Endothelial cell of umbilical vein (primary cell): ENCODE results near the gene RAI2. TPM values are rescaled to one million over a fixed set of nuclear protein-coding genes. Genes with fewer than 3 reads are reported as not detected.

Experiments
- BruUV-seq: library from RNA; stranded (reverse); fragments of 400-500 nt; replicated peaks from 2 replicates; lab custom pipeline; 2021; lab: Mats Ljungman, UMichigan
- CTCF ChIA-PET: fragments of 300-600, 350-600 bp; sonication (Branson Sonifier 250); formaldehyde crosslinking; loops from one replicate; lab custom pipeline; 2021; ENCODE audit warnings: antibody characterized with exemption, inconsistent platforms; lab: Charles Lee
- POLR2A ChIA-PET: fragments of 300-600, 350-600 bp; sonication (Branson Sonifier 250); formaldehyde crosslinking; loops from one replicate; lab custom pipeline; 2021; ENCODE audit warnings: antibody characterized with exemption, inconsistent platforms; lab: Charles Lee
- DNase-seq: peaks from one replicate; pipeline ENCODE4 v3.0.0-alpha.2; 2011; ENCODE audit warnings: low read depth, low spot score
- FAIRE-seq: peaks from 2 replicates; lab custom pipeline; 2011; peaks lifted over from hg19 to GRCh38; lab: Jason Lieb, UNC
- H2AFZ ChIP-seq: 2 replicates; pipeline ENCODE4 v1.6.0; 2012; ENCODE audit warnings: low read depth, low read length, control low read depth, inconsistent platforms
- H3K27ac ChIP-seq: 2 replicates; pipeline ENCODE4 v1.5.1; 2011; ENCODE audit warnings: low read depth, mild to moderate bottlenecking, control low read depth, low read length, moderate library complexity; ENCODE audit not compliant: insufficient read depth
- H3K27me3 ChIP-seq, 2 experiments: 2 replicates each; pipeline versions ENCODE4 v1.6.0 to v1.6.1; 2011; ENCODE audit warnings: low read length in 2 of 2, mixed read lengths in 1 of 2; ENCODE audit not compliant: control insufficient read depth in 2 of 2, insufficient read depth in 2 of 2
- H3K36me3 ChIP-seq, 2 experiments: 2 replicates in 1 of 2; 3 replicates in 1 of 2; pipeline ENCODE4 v1.5.1; 2011; ENCODE audit warnings: low read length in 2 of 2, mild to moderate bottlenecking in 1 of 2, moderate library complexity in 1 of 2; ENCODE audit not compliant: control insufficient read depth in 2 of 2, insufficient read depth in 2 of 2; ENCODE audit errors: extremely low read depth in 1 of 2
- H3K4me1 ChIP-seq: 3 replicates; pipeline ENCODE4 v1.5.1; 2011; ENCODE audit warnings: mild to moderate bottlenecking, low read length; ENCODE audit not compliant: control insufficient read depth, insufficient read depth; ENCODE audit errors: extremely low read depth
- H3K4me2 ChIP-seq: 2 replicates; pipeline ENCODE4 v1.6.1; 2011; ENCODE audit warnings: low read length, control low read depth, mixed read lengths; ENCODE audit not compliant: insufficient read depth
- H3K4me3 ChIP-seq, 3 experiments: fragments of 200-600 bp in 1 of 3; sonication (generic), shearing (Covaris generic) in 1 of 3; replicated peaks in 1 of 3; 2 replicates each; pipeline ENCODE4 v1.5.1; 2011 to 2016; ENCODE audit warnings: control low read depth in 3 of 3, low read length in 3 of 3, mild to moderate bottlenecking in 2 of 3, inconsistent platforms in 1 of 3, low read depth in 1 of 3, moderate library complexity in 1 of 3; ENCODE audit not compliant: insufficient read depth in 1 of 3
- H3K79me2 ChIP-seq: 2 replicates; pipeline ENCODE4 v1.6.0; 2012; ENCODE audit warnings: low read length, inconsistent platforms; ENCODE audit not compliant: control insufficient read depth, insufficient read depth
- H3K9ac ChIP-seq: replicated peaks from 2 replicates; pipeline ENCODE3; 2011; ENCODE audit warnings: low read length, control low read depth; ENCODE audit not compliant: insufficient read depth; ENCODE audit errors: extremely low read depth
- H3K9me1 ChIP-seq: replicated peaks from 3 replicates; pipeline ENCODE4 v1.6.0; 2011; ENCODE audit warnings: mild to moderate bottlenecking, low read length; ENCODE audit not compliant: control insufficient read depth, insufficient read depth; ENCODE audit errors: extremely low read depth
- H3K9me3 ChIP-seq: replicated peaks from 2 replicates; pipeline ENCODE4 v1.5.1; 2012; ENCODE audit warnings: low read length, inconsistent platforms; ENCODE audit not compliant: control insufficient read depth, insufficient read depth
- H4K20me1 ChIP-seq: replicated peaks from 2 replicates; pipeline ENCODE3; 2011; ENCODE audit warnings: mild to moderate bottlenecking, low read length; ENCODE audit not compliant: control insufficient read depth, insufficient read depth; ENCODE audit errors: extremely low read depth
- EZH2 ChIP-seq: IDR thresholded peaks from 2 replicates; pipeline ENCODE4 v1.6.1; 2012; ENCODE audit warnings: borderline replicate concordance, low read depth, mild to moderate bottlenecking, moderate library complexity, low read length, inconsistent platforms; ENCODE audit not compliant: severe bottlenecking
- GATA2 ChIP-seq: IDR thresholded peaks from 2 replicates; pipeline ENCODE4 v1.7.0; 2011; ENCODE audit warnings: low read depth, mild to moderate bottlenecking, moderate library complexity, mixed read lengths, low read length; ENCODE audit not compliant: insufficient read length, insufficient read depth
- MAX ChIP-seq: IDR thresholded peaks from 2 replicates; pipeline ENCODE4 v1.6.1; 2011; ENCODE audit not compliant: insufficient read depth, insufficient read length
- MYC ChIP-seq: IDR thresholded peaks from one replicate; pipeline ENCODE4 v1.6.1; 2011; ENCODE audit warnings: mild to moderate bottlenecking, low read depth, low read length
- POLR2A ChIP-seq: IDR thresholded peaks from 2 replicates; pipeline ENCODE4 v1.6.1; 2012; ENCODE audit warnings: low read depth, mild to moderate bottlenecking, control low read depth, low read length
- dilution Hi-C: fragments of 300-500 bp; cut with MboI; formaldehyde crosslinking; loops from one replicate; pipeline ENCODE4 v1.15.0; 2019; ENCODE audit warnings: low sequenced_read_pairs; ENCODE audit not compliant: extremely low pct_ligation_motif_present
- intact Hi-C: fragments of 100-400 bp; cut with micrococcal nuclease; formaldehyde crosslinking; loops from one replicate; pipeline ENCODE4 v1.10.0; 2022
- polyA plus RNA-seq, 4 experiments: library from polyadenylated mRNA; depleted of rRNA in 3 of 4; stranded (reverse) in 3 of 4; unstranded in 1 of 4; fragments of >200 nt; gene quantifications; 2 replicates each; pipeline versions ENCODE4 v1.2.1 to v1.2.3, GENCODE V29; 2011 to 2012; ENCODE audit warnings: missing spikeins in 1 of 4
- total RNA-seq: library from RNA; stranded (reverse); gene quantifications from 2 replicates; pipeline ENCODE4 v1.2.3, GENCODE V29; 2021
- TF ChIP-seq, protein P1 (sequence below), 2 donors: IDR thresholded peaks; 1 replicate in 1 of 2; 2 replicates in 1 of 2; pipeline ENCODE4 v1.5.1; 2011; ENCODE audit warnings: low read length in 2 of 2, mild to moderate bottlenecking in 2 of 2, moderate library complexity in 2 of 2, control low read depth in 1 of 2, inconsistent platforms in 1 of 2, low read depth in 1 of 2; ENCODE audit not compliant: insufficient read depth in 1 of 2; ENCODE audit errors: extremely low read depth in 1 of 2

RAI2 gene
- total and polyA plus RNA-seq, 2 donors (not counting 3 experiments of a cell fraction or from before 2014, with no cell fraction given): 0.19 to 0.91 TPM

DNA sequence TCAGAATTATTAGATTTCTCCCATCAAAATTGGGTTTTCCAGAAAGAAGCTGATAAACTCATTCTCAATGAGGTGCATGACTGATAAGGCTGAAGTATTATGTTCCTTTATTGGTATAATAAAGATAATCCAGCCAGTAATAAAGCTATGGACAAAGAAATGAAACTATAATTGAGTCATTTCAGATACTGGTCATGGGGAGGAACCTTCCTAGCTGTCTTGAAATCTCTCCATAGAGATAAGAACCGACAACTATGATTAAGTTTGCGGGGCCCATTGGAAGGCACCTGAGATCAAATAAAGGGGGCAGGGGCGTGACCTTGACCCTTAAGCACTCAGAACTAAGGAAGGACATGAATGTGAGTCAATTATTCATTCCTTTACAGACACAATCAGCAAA, 47.8 kb downstream of the RAI2 start:
- FAIRE-seq: no peak
- H3K79me2 ChIP-seq: no peaks in the 10 kb centered on the region

More for the DNA sequence above, 47.8 kb downstream of the RAI2 start:
- H2AFZ ChIP-seq: no peak overlapping the region
- no peaks in the 10 kb centered on the region for H4K20me1 ChIP-seq
- H3K36me3 ChIP-seq: no peaks in the 10 kb centered on the region
- POLR2A ChIA-PET: no interaction called here
- CTCF ChIA-PET: interaction anchor here (1.0 to 2.7 kb wide), 4 partner anchors 15 to 1521 kb away, joined by 3 to 26 read pairs (median 6); no protein-coding TSS in a partner anchor
- no peak overlapping the region for H3K4me2 ChIP-seq
- no peaks in the 10 kb centered on the region for H3K4me1 ChIP-seq
- no peaks in the 10 kb centered on the region for H3K9me1 ChIP-seq
- H3K27ac ChIP-seq: no peak overlapping the region
- H3K9ac ChIP-seq: no peak overlapping the region
- no TSS peak for BruUV-seq
- no peak overlapping the region for H3K4me3 ChIP-seq
- intact Hi-C loops (no loop called here), dilution Hi-C loops (no loop called here)
- no peak for TF ChIP-seq MAX
- no peak for TF ChIP-seq POLR2A
- TF ChIP-seq EZH2: no peak
- no peak for TF ChIP-seq MYC
- no peak for TF ChIP-seq GATA2
- TF ChIP-seq, protein P1, sequence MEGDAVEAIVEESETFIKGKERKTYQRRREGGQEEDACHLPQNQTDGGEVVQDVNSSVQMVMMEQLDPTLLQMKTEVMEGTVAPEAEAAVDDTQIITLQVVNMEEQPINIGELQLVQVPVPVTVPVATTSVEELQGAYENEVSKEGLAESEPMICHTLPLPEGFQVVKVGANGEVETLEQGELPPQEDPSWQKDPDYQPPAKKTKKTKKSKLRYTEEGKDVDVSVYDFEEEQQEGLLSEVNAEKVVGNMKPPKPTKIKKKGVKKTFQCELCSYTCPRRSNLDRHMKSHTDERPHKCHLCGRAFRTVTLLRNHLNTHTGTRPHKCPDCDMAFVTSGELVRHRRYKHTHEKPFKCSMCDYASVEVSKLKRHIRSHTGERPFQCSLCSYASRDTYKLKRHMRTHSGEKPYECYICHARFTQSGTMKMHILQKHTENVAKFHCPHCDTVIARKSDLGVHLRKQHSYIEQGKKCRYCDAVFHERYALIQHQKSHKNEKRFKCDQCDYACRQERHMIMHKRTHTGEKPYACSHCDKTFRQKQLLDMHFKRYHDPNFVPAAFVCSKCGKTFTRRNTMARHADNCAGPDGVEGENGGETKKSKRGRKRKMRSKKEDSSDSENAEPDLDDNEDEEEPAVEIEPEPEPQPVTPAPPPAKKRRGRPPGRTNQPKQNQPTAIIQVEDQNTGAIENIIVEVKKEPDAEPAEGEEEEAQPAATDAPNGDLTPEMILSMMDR (IDR thresholded peaks at IDR 0.05; ENCODE audit: extremely low read depth in 1 of 2, insufficient read depth in 1 of 2, low read depth in 1 of 2, low read length in 2 of 2): no peak
- no peaks in the 10 kb centered on the region for H3K9me3 ChIP-seq
- no peak for DNase-seq
- H3K27me3 ChIP-seq: no peaks in the 10 kb centered on the region
